Nephron (organoid): ENCODE measurements around the gene GLUL.

Experiments
- H3K27ac Mint-ChIP-seq, 3 experiments: 2 replicates each; pipeline ENCODE4 v1.8.0; 2020; ENCODE audit warnings: mixed read lengths in 3 of 3, mild to moderate bottlenecking in 2 of 3, moderate library complexity in 1 of 3
- H3K27me3 Mint-ChIP-seq: 2 replicates; pipeline ENCODE4 v1.8.0; 2021; ENCODE audit warnings: low read depth, mild to moderate bottlenecking, moderate library complexity, mixed read lengths
- H3K36me3 Mint-ChIP-seq: 2 replicates; pipeline ENCODE4 v1.8.0; 2020; ENCODE audit warnings: low read depth, mixed read lengths
- H3K4me1 Mint-ChIP-seq: 2 replicates; pipeline ENCODE4 v1.8.0; 2020; ENCODE audit warnings: mixed read lengths
- H3K4me3 Mint-ChIP-seq, 3 experiments: 2 replicates each; pipeline ENCODE4 v1.8.0; 2020; ENCODE audit warnings: mild to moderate bottlenecking in 3 of 3, mixed read lengths in 3 of 3, moderate library complexity in 2 of 3
- H3K9me3 Mint-ChIP-seq: 2 replicates; pipeline ENCODE4 v1.8.0; 2020; ENCODE audit warnings: mixed read lengths
- TF ChIP-seq, protein P1 (sequence below), 3 experiments: fragments of 200-600 bp; sonication (generic); IDR thresholded peaks; one replicate each; pipeline ENCODE4 v1.5.0; 2021; ENCODE audit warnings: antibody characterized with exemption in 3 of 3; ENCODE audit not compliant: unreplicated experiment in 3 of 3

Gene GLUL

GRCh38 chr1:182392050-182393028, 749 bp upstream of the GLUL start:
- Mint-ChIP-seq H3K4me1 (peaks cover 55% of the 10 kb centered on the region), H3K27me3 (peaks cover 3% of the 10 kb centered on the region), H3K4me3 (peak overlapping the region; percentile 98 to 100 (median 100)), H3K9me3 (no peaks in the 10 kb centered on the region), H3K36me3 (peaks cover 26% of the 10 kb centered on the region), H3K27ac (peak overlapping the region; percentile 89 to 97 (median 97))
- TF ChIP-seq, protein P1, sequence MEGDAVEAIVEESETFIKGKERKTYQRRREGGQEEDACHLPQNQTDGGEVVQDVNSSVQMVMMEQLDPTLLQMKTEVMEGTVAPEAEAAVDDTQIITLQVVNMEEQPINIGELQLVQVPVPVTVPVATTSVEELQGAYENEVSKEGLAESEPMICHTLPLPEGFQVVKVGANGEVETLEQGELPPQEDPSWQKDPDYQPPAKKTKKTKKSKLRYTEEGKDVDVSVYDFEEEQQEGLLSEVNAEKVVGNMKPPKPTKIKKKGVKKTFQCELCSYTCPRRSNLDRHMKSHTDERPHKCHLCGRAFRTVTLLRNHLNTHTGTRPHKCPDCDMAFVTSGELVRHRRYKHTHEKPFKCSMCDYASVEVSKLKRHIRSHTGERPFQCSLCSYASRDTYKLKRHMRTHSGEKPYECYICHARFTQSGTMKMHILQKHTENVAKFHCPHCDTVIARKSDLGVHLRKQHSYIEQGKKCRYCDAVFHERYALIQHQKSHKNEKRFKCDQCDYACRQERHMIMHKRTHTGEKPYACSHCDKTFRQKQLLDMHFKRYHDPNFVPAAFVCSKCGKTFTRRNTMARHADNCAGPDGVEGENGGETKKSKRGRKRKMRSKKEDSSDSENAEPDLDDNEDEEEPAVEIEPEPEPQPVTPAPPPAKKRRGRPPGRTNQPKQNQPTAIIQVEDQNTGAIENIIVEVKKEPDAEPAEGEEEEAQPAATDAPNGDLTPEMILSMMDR (IDR thresholded peaks at IDR 0.05; ENCODE audit: unreplicated experiment in 3 of 3): no peak

GRCh38 chr1:182391028-182391361, 595 bp downstream of the GLUL start:
- Mint-ChIP-seq H3K27ac (peak overlapping the region; percentile 92 to 97 (median 97)), H3K27me3 (peaks cover 3% of the 10 kb centered on the region), H3K9me3 (no peaks in the 10 kb centered on the region), H3K4me1 (peaks cover 51% of the 10 kb centered on the region), H3K36me3 (peaks cover 40% of the 10 kb centered on the region), H3K4me3 (peak overlapping the region; percentile 98 to 100 (median 100))
- TF ChIP-seq, protein P1 (IDR thresholded peaks at IDR 0.05; ENCODE audit: unreplicated experiment in 3 of 3): peak in 1 of 3 experiments; percentile 31

- no peaks in the 10 kb centered on the region for H3K9me3 Mint-ChIP-seq
- peaks cover 53% of the 10 kb centered on the region for H3K36me3 Mint-ChIP-seq
- peaks cover 3% of the 10 kb centered on the region for H3K27me3 Mint-ChIP-seq
- peak overlapping the region; percentile 98 to 100 (median 100) for H3K4me3 Mint-ChIP-seq
- H3K27ac Mint-ChIP-seq: peak overlapping the region; percentile 92 to 98 (median 97)
- H3K4me1 Mint-ChIP-seq: peaks cover 51% of the 10 kb centered on the region
- TF ChIP-seq, protein P1 (IDR thresholded peaks at IDR 0.05; ENCODE audit: unreplicated experiment in 3 of 3): no peak
These were observed 2.0 kb downstream of the GLUL start for GRCh38 chr1:182389619-182390047.

GRCh38 chr1:182388392-182389134, 3.0 kb downstream of the GLUL start:
- Mint-ChIP-seq H3K27me3 (peaks cover 3% of the 10 kb centered on the region), H3K4me1 (peaks cover 43% of the 10 kb centered on the region), H3K27ac (peak overlapping the region; percentile 92 to 98 (median 97)), H3K4me3 (peak overlapping the region; percentile 98 to 100 (median 100)), H3K36me3 (peaks cover 64% of the 10 kb centered on the region), H3K9me3 (no peaks in the 10 kb centered on the region)
- TF ChIP-seq, protein P1 (IDR thresholded peaks at IDR 0.05; ENCODE audit: unreplicated experiment in 3 of 3): no peak

- Mint-ChIP-seq H3K4me3 (peak overlapping the region in 2 of 3 experiments; percentile 98 to 100), H3K4me1 (peaks cover 36% of the 10 kb centered on the region), H3K9me3 (no peaks in the 10 kb centered on the region), H3K27ac (no peak overlapping the region), H3K27me3 (peaks cover 3% of the 10 kb centered on the region), H3K36me3 (peaks cover 73% of the 10 kb centered on the region)
- TF ChIP-seq, protein P1 (IDR thresholded peaks at IDR 0.05; ENCODE audit: unreplicated experiment in 3 of 3): no peak
These were observed 4.0 kb downstream of the GLUL start for GRCh38 chr1:182387566-182387965.
